Activated T-cell treated with anti-CD3 and anti-CD28 coated beads, Interleukin-2, amount 50 U/mL, for 4 hours (primary cell): ENCODE data around the gene CEP85L. TPM values are rescaled to one million over a fixed set of nuclear protein-coding genes. Genes with fewer than 3 reads are reported as not detected.
A peak's percentile ranks its signal among the peaks of the same experiment; 100 is the strongest.

ENCODE experiments used
- ATAC-seq, 2 donors: fragments of 200-7000 bp; cut with Tn5 transposase; one replicate each; pipeline ENCODE4 v1.10.0; 2021
- DNase-seq: peaks from one replicate; pipeline ENCODE4 v3.0.0-alpha.2; 2020
- H3K27me3 Mint-ChIP-seq: one replicate; pipeline ENCODE4 v1.8.0; 2021; ENCODE audit warnings: low read depth, mixed read lengths
- H3K36me3 Mint-ChIP-seq: one replicate; pipeline ENCODE4 v1.8.0; 2022; ENCODE audit warnings: mixed read lengths; ENCODE audit not compliant: insufficient read depth
- H3K4me1 Mint-ChIP-seq: one replicate; pipeline ENCODE4 v1.8.0; 2021; ENCODE audit warnings: low read depth, mixed read lengths
- H3K4me3 Mint-ChIP-seq: one replicate; pipeline ENCODE4 v1.8.0; 2021; ENCODE audit warnings: mild to moderate bottlenecking, moderate library complexity, mixed read lengths
- H3K9me3 Mint-ChIP-seq: one replicate; pipeline ENCODE4 v1.8.0; 2021; ENCODE audit warnings: mixed read lengths
- total RNA-seq, 3 donors: library from RNA; stranded (reverse); gene quantifications; one replicate each; pipeline ENCODE4 v1.2.1, GENCODE V29; 2021

CEP85L gene
- total RNA-seq, 3 donors from 2014 or later, result 23.1 to 27.9 (median 26.8) TPM

DNA sequence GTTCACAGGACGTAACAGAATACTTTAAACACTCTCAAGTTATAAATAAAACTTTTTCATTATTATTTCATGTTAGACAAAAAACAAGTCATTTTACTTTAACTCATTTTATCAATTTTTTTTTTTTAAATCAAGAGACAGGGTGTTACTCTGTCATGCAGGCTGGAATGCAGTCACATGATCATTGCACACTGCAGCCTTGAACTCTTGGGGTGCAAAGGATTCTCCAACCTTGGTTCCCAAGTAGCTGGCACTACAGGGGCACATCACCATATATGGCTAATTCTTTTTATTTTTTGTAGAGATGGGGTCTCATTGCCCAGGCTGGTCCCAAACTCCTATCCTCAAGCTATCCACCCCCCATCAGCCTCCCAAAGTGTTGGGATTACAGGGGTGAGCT is 89.1 kb downstream of the CEP85L start:
- H3K27me3 Mint-ChIP-seq, result no peaks in the 10 kb centered on the region
- H3K9me3 Mint-ChIP-seq, result no peaks in the 10 kb centered on the region
- peaks cover 12% of the 10 kb centered on the region for H3K36me3 Mint-ChIP-seq
- DNase-seq (no peak), ATAC-seq (no peak)
- H3K4me1 Mint-ChIP-seq, result peaks cover 45% of the 10 kb centered on the region
- H3K4me3 Mint-ChIP-seq, result no peak overlapping the region

GRCh38 chr6:118559659-118560058 is 91.7 kb downstream of the CEP85L start:
- ATAC-seq, result no peak

GRCh38 chr6:118558464-118559217 is 92.8 kb downstream of the CEP85L start:
- Mint-ChIP-seq H3K4me1 (peaks cover 36% of the 10 kb centered on the region), H3K4me3 (peak overlapping the region; percentile 58), H3K27me3 (no peaks in the 10 kb centered on the region), H3K36me3 (peaks cover 13% of the 10 kb centered on the region), H3K9me3 (no peaks in the 10 kb centered on the region)
- DNase-seq, result no peak
- peak; percentile 61 to 66 for ATAC-seq

More at GRCh38 chr6:118559659-118560058, 91.7 kb downstream of the CEP85L start:
- Mint-ChIP-seq H3K27me3 (no peaks in the 10 kb centered on the region), H3K4me3 (no peak overlapping the region), H3K4me1 (peaks cover 36% of the 10 kb centered on the region), H3K36me3 (peaks cover 13% of the 10 kb centered on the region), H3K9me3 (no peaks in the 10 kb centered on the region)
- DNase-seq, result no peak

- H3K27me3 Mint-ChIP-seq, result no peaks in the 10 kb centered on the region
- peaks cover 47% of the 10 kb centered on the region for H3K4me1 Mint-ChIP-seq
- no peak for ATAC-seq
- DNase-seq, result no peak
- H3K9me3 Mint-ChIP-seq, result no peaks in the 10 kb centered on the region
- H3K4me3 Mint-ChIP-seq, result no peak overlapping the region
- H3K36me3 Mint-ChIP-seq, result peaks cover 8% of the 10 kb centered on the region
Measured at GRCh38 chr6:118554698-118555097, 96.7 kb downstream of the CEP85L start.

- peaks cover 34% of the 10 kb centered on the region for H3K4me1 Mint-ChIP-seq
- no peaks in the 10 kb centered on the region for H3K27me3 Mint-ChIP-seq
- peaks cover 8% of the 10 kb centered on the region for H3K36me3 Mint-ChIP-seq
- ATAC-seq (no peak), DNase-seq (no peak)
- H3K9me3 Mint-ChIP-seq, result no peaks in the 10 kb centered on the region
- H3K4me3 Mint-ChIP-seq, result no peak overlapping the region
Measured at GRCh38 chr6:118553132-118553531, 98.3 kb downstream of the CEP85L start.

DNA sequence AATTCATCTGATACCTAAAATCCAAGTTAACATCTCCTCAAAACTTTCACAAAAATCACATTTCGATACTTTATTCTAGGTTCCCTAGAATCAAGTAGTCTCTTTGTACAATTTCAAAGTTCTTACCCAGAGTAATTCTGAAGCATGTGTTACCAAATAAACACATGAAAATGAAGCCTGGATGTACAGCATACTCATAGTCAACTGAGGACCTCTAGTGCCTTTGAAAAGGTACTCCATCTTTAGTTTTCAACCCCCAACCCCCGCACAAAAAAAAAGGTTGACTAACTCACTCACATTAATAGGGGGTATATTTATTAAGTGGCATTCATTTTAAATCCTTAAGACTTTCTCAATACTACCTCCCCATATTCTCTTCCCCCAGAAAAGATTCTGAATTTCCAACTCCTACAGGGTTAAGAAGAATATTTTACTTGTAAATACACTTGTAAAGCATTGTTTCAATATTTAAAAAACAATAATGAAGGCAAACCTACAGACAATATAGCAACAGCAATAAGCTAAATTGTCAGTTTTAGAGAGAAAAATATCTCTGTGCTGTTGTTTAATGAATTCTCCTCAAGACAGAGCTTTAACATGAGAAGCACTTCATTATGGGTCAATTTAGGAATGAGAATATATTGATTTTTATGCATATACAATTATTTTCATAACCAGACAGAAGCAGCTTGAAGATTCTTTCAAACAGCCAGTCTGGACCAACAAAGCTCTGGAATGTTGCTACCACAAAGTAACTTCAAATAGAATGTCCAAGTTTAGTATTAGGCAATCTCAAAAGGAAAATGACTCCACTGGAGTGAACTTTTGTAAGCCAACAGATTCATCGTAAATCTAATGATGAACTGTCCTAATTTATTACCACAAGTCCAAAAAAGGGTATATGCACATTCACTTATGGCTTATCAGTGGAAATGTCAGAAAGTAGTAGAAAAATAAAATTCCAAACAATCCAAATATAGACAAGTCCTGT is 100.0 kb downstream of the CEP85L start:
- Mint-ChIP-seq H3K9me3 (no peaks in the 10 kb centered on the region), H3K36me3 (peaks cover 8% of the 10 kb centered on the region), H3K27me3 (no peaks in the 10 kb centered on the region), H3K4me1 (peaks cover 30% of the 10 kb centered on the region), H3K4me3 (no peak overlapping the region)
- DNase-seq (no peak), ATAC-seq (peak; percentile 70 to 74)

- Mint-ChIP-seq H3K27me3 (no peaks in the 10 kb centered on the region), H3K4me1 (peaks cover 48% of the 10 kb centered on the region), H3K36me3 (peaks cover 9% of the 10 kb centered on the region), H3K4me3 (no peak overlapping the region), H3K9me3 (no peaks in the 10 kb centered on the region)
- ATAC-seq (no peak), DNase-seq (no peak)
Measured at GRCh38 chr6:118548613-118549012, 102.8 kb downstream of the CEP85L start.

DNA sequence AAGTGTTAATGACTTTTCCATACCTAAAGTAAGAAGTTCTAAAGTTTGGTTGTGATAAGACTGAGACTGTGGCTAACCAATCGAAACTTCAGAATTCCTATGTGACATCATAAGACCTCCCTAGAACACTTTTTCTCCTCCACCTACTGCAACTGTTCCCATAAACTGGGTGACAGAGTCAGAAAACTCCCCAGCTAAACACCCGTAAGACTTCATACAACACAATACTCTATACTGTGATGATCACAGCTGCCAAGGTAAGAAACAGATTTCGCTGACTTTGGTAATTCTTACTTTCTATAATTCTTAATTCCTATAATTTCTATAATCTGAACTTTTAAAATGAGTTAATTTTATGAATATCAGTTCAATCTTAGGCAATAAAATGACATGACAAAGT is 103.3 kb downstream of the CEP85L start, which contains the start of gene PLN:
Gene PLN (plus strand): TSS at position 161 of the 400 bp plus-strand sequence. CDS start 10,626 bp downstream, outside the sequence.
- Mint-ChIP-seq H3K4me3 (no peak within 1 kb of the TSS), H3K9me3 (no peaks in the 10 kb centered on the region), H3K27me3 (no peaks in the 10 kb centered on the region), H3K4me1 (peaks cover 50% of the 10 kb centered on the region), H3K36me3 (peaks cover 11% of the 10 kb centered on the region)
- ATAC-seq, result no peak
- DNase-seq, result no peak

- Mint-ChIP-seq H3K9me3 (no peaks in the 10 kb centered on the region), H3K36me3 (peaks cover 11% of the 10 kb centered on the region), H3K4me1 (peaks cover 41% of the 10 kb centered on the region), H3K4me3 (no peak overlapping the region), H3K27me3 (no peaks in the 10 kb centered on the region)
- ATAC-seq (no peak), DNase-seq (no peak)
Measured at GRCh38 chr6:118546880-118547218, 104.5 kb downstream of the CEP85L start.

- peaks cover 42% of the 10 kb centered on the region for H3K4me1 Mint-ChIP-seq
Measured at GRCh38 chr6:118546164-118546879, 105.1 kb downstream of the CEP85L start.

DNA sequence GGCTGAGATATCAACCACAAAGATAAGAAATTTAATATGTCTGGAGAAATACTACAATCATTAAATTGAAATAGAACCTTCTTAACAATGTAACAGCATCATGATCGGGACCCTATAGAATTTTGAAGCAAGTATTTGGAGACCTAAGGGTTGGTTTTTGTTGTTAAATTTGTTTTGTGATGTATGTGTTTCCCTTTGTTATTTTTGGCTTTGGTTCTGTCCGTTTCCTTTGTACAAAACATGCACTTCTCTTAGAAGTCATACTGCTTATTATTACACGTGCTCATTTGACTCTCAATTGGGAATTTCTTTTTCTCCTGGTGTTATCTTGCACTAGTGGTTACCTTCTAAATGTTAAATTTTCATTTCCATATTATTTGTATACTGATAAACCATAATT is 107.3 kb downstream of the CEP85L start:
- no peaks in the 10 kb centered on the region for H3K27me3 Mint-ChIP-seq
- no peaks in the 10 kb centered on the region for H3K9me3 Mint-ChIP-seq
- DNase-seq, result no peak
- peaks cover 36% of the 10 kb centered on the region for H3K4me1 Mint-ChIP-seq
- H3K36me3 Mint-ChIP-seq, result peaks cover 12% of the 10 kb centered on the region
- no peak for ATAC-seq
- no peak overlapping the region for H3K4me3 Mint-ChIP-seq

More at GRCh38 chr6:118546164-118546879, 105.1 kb downstream of the CEP85L start:
- Mint-ChIP-seq H3K27me3 (no peaks in the 10 kb centered on the region), H3K4me3 (no peak overlapping the region), H3K9me3 (no peaks in the 10 kb centered on the region), H3K36me3 (peaks cover 11% of the 10 kb centered on the region)
- DNase-seq, result no peak
- peak in 1 of 2 donors; percentile 38 for ATAC-seq

- H3K4me1 Mint-ChIP-seq, result peaks cover 34% of the 10 kb centered on the region
- peaks cover 12% of the 10 kb centered on the region for H3K36me3 Mint-ChIP-seq
- ATAC-seq (no peak), DNase-seq (no peak)
- no peaks in the 10 kb centered on the region for H3K27me3 Mint-ChIP-seq
- H3K4me3 Mint-ChIP-seq, result no peak overlapping the region
- H3K9me3 Mint-ChIP-seq, result no peaks in the 10 kb centered on the region
Measured at GRCh38 chr6:118542184-118542952, 109.0 kb downstream of the CEP85L start.

GRCh38 chr6:118537574-118537973 is 113.8 kb downstream of the CEP85L start:
- Mint-ChIP-seq H3K36me3 (peaks cover 2% of the 10 kb centered on the region), H3K4me3 (no peak overlapping the region), H3K27me3 (no peaks in the 10 kb centered on the region), H3K4me1 (peaks cover 16% of the 10 kb centered on the region), H3K9me3 (no peaks in the 10 kb centered on the region)
- DNase-seq (no peak), ATAC-seq (no peak)
